Brain microvascular endothelial cell (primary cell): ENCODE data around the gene IMPDH1.

ENCODE experiments used
- DNase-seq: peaks from one replicate; pipeline ENCODE4 v3.0.0-alpha.2; 2020
- H3K27ac ChIP-seq: fragments of 250-450 bp; sonication (Bioruptor Pico); 2 replicates; pipeline ENCODE4 v1.5.1; 2020; ENCODE audit warnings: mild to moderate bottlenecking, moderate library complexity
- H3K27me3 ChIP-seq: fragments of 250-450 bp; sonication (Bioruptor Pico); replicated peaks from 2 replicates; pipeline ENCODE4 v1.5.1; 2020; ENCODE audit warnings: mild to moderate bottlenecking
- H3K36me3 ChIP-seq: fragments of 250-450 bp; sonication (Bioruptor Pico); replicated peaks from 2 replicates; pipeline ENCODE4 v1.5.1; 2020; ENCODE audit warnings: mild to moderate bottlenecking
- H3K4me3 ChIP-seq: 2 replicates; pipeline ENCODE4 v1.5.1; 2011; ENCODE audit warnings: low read depth, mild to moderate bottlenecking, control low read depth, low read length, moderate library complexity
- CTCF ChIP-seq: IDR thresholded peaks from 2 replicates; pipeline ENCODE4 v1.5.1; 2011; ENCODE audit warnings: low read depth, mild to moderate bottlenecking, moderate library complexity, low read length, control low read depth, inconsistent platforms; ENCODE audit errors: missing control alignments
- in situ Hi-C: cut with HindIII; loops from 2 replicates; pipeline ENCODE4 v1.10.0; 2017; ENCODE audit warnings: low sequenced_read_pairs, low pct_ligation_motif_present

IMPDH1 gene

GRCh38 chr7:128437426-128438332 is 27.9 kb upstream of the IMPDH1 start:
- no peak for DNase-seq
- Histone ChIP-seq H3K27ac (no peak overlapping the region), H3K36me3 (no peaks in the 10 kb centered on the region), H3K4me3 (no peak overlapping the region), H3K27me3 (no peaks in the 10 kb centered on the region)
- TF ChIP-seq CTCF, result no peak
- in situ Hi-C loops, result no loop called here

GRCh38 chr7:128435327-128435686 is 25.5 kb upstream of the IMPDH1 start:
- in situ Hi-C loops, result no loop called here
- Histone ChIP-seq H3K36me3 (no peaks in the 10 kb centered on the region), H3K4me3 (no peak overlapping the region), H3K27ac (no peak overlapping the region), H3K27me3 (no peaks in the 10 kb centered on the region)
- DNase-seq, result no peak
- TF ChIP-seq CTCF, result no peak

- no peak overlapping the region for H3K27ac ChIP-seq
- in situ Hi-C loops, result no loop called here
- no peaks in the 10 kb centered on the region for H3K27me3 ChIP-seq
- no peak overlapping the region for H3K4me3 ChIP-seq
- no peak for DNase-seq
- no peaks in the 10 kb centered on the region for H3K36me3 ChIP-seq
- no peak for TF ChIP-seq CTCF
These were observed 24.9 kb upstream of the IMPDH1 start for GRCh38 chr7:128434413-128435326.

- Histone ChIP-seq H3K36me3 (no peaks in the 10 kb centered on the region), H3K27me3 (no peaks in the 10 kb centered on the region), H3K27ac (no peak overlapping the region), H3K4me3 (no peak overlapping the region)
- no peak for DNase-seq
- TF ChIP-seq CTCF, result no peak
- in situ Hi-C loops, result no loop called here
These were observed 22.0 kb upstream of the IMPDH1 start for GRCh38 chr7:128431754-128432153.

- DNase-seq, result no peak
- in situ Hi-C loops, result no loop called here
- Histone ChIP-seq H3K36me3 (no peaks in the 10 kb centered on the region), H3K27me3 (no peaks in the 10 kb centered on the region), H3K27ac (no peak overlapping the region), H3K4me3 (no peak overlapping the region)
- TF ChIP-seq CTCF, result no peak
These were observed 21.4 kb upstream of the IMPDH1 start for GRCh38 chr7:128431221-128431620.
